Osteoblast (primary cell): ENCODE results near the gene SEMA7A. TPM values are rescaled to one million over a fixed set of nuclear protein-coding genes. Genes with fewer than 3 reads are reported as not detected.

ENCODE experiments used
- DNase-seq: peaks from one replicate; pipeline ENCODE4 v3.0.0; 2011; ENCODE audit warnings: low spot score, mixed read lengths; ENCODE audit not compliant: insufficient read length; ENCODE audit errors: missing footprints
- H2AFZ ChIP-seq: 2 replicates; pipeline ENCODE4 v1.6.0; 2011; ENCODE audit warnings: mild to moderate bottlenecking, low read length
- H3K27ac ChIP-seq: 2 replicates; pipeline ENCODE4 v1.5.1; 2011; ENCODE audit warnings: mild to moderate bottlenecking, low read depth, low read length, moderate library complexity
- H3K27me3 ChIP-seq: 2 replicates; pipeline ENCODE4 v1.6.0; 2012; ENCODE audit warnings: mild to moderate bottlenecking, control low read depth, inconsistent platforms, low read length, moderate library complexity; ENCODE audit not compliant: insufficient read depth
- H3K36me3 ChIP-seq: 2 replicates; pipeline ENCODE4 v1.5.1; 2011; ENCODE audit warnings: mild to moderate bottlenecking, low read length, control low read depth, moderate library complexity; ENCODE audit not compliant: insufficient read depth
- H3K4me1 ChIP-seq: 2 replicates; pipeline ENCODE4 v1.5.1; 2011; ENCODE audit warnings: mild to moderate bottlenecking, low read length, control low read depth, moderate library complexity; ENCODE audit not compliant: insufficient read depth
- H3K4me2 ChIP-seq: 2 replicates; pipeline ENCODE4 v1.6.0; 2011; ENCODE audit warnings: mild to moderate bottlenecking, low read length; ENCODE audit not compliant: insufficient read depth
- H3K4me3 ChIP-seq: fragments of 200-600 bp; sonication (generic); 3 replicates; pipeline ENCODE4 v1.5.1; 2012; ENCODE audit warnings: mild to moderate bottlenecking, low read length, inconsistent platforms; ENCODE audit not compliant: insufficient read depth
- H3K79me2 ChIP-seq: 2 replicates; pipeline ENCODE4 v1.6.0; 2012; ENCODE audit warnings: mild to moderate bottlenecking, low read length, control low read depth, inconsistent platforms; ENCODE audit not compliant: insufficient read depth
- H3K9me3 ChIP-seq: 2 replicates; pipeline ENCODE4 v1.5.1; 2011; ENCODE audit warnings: low read depth, low read length, control low read depth
- H4K20me1 ChIP-seq: 2 replicates; pipeline ENCODE4 v1.6.0; 2012; ENCODE audit warnings: mild to moderate bottlenecking, low read length, control low read depth; ENCODE audit not compliant: insufficient read depth
- CTCF ChIP-seq: IDR thresholded peaks from 2 replicates; pipeline ENCODE4 v1.5.1; 2011; ENCODE audit warnings: mild to moderate bottlenecking, low read depth, low read length, moderate library complexity; ENCODE audit errors: extremely low read depth
- total RNA-seq: library from RNA; depleted of rRNA; stranded (reverse); fragments of >200 nt; gene quantifications from 2 replicates; pipeline ENCODE4 v1.2.3, GENCODE V29; 2012

SEMA7A gene
- total RNA-seq, 1 donor = 30.4 TPM

DNA sequence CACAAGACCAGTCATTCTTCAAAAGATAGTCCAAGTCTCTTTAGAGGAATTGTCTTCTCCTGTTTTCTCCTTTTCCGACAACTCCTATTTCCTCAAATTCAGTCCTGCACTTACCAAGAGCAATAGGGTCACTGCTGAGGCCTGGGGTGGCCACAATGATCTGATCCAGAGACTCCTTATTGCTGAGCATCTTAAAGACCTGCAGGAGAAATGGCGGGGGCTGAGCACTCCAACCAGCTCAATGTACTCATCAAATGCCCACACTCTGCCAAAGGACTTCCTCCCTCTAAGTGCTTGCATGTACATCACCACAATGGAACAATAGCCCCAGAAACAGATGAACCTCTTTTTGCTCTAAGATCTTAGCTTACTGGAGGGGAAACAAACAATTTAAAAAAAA, 17.6 kb upstream of the SEMA7A start:
- H3K27me3 ChIP-seq = no peaks in the 10 kb centered on the region
- no peaks in the 10 kb centered on the region for H3K79me2 ChIP-seq
- H3K36me3 ChIP-seq = peaks cover 52% of the 10 kb centered on the region
- no peak overlapping the region for H3K4me3 ChIP-seq
- H2AFZ ChIP-seq = no peak overlapping the region
- H3K9me3 ChIP-seq = no peaks in the 10 kb centered on the region
- DNase-seq = no peak
- H4K20me1 ChIP-seq = no peaks in the 10 kb centered on the region
- peaks cover 9% of the 10 kb centered on the region for H3K4me1 ChIP-seq
- H3K27ac ChIP-seq = no peak overlapping the region
- no peak for TF ChIP-seq CTCF
- no peak overlapping the region for H3K4me2 ChIP-seq

- TF ChIP-seq CTCF = no peak
- Histone ChIP-seq H2AFZ (no peak overlapping the region), H3K4me3 (no peak overlapping the region), H3K9me3 (no peaks in the 10 kb centered on the region), H3K27ac (no peak overlapping the region), H3K4me2 (no peak overlapping the region), H3K36me3 (peaks cover 51% of the 10 kb centered on the region), H3K4me1 (peaks cover 11% of the 10 kb centered on the region), H4K20me1 (no peaks in the 10 kb centered on the region), H3K27me3 (no peaks in the 10 kb centered on the region), H3K79me2 (no peaks in the 10 kb centered on the region)
- DNase-seq = no peak
Measured at GRCh38 chr15:74449643-74450205, 16.0 kb upstream of the SEMA7A start.

GRCh38 chr15:74449095-74449494, 15.3 kb upstream of the SEMA7A start:
- Histone ChIP-seq H3K4me1 (peaks cover 14% of the 10 kb centered on the region), H3K4me3 (no peak overlapping the region), H3K79me2 (no peaks in the 10 kb centered on the region), H3K27me3 (no peaks in the 10 kb centered on the region), H3K9me3 (no peaks in the 10 kb centered on the region), H3K4me2 (no peak overlapping the region), H3K36me3 (peaks cover 51% of the 10 kb centered on the region), H4K20me1 (no peaks in the 10 kb centered on the region), H2AFZ (no peak overlapping the region), H3K27ac (no peak overlapping the region)
- no peak for TF ChIP-seq CTCF
- DNase-seq = no peak

- Histone ChIP-seq H3K9me3 (no peaks in the 10 kb centered on the region), H3K4me1 (peaks cover 23% of the 10 kb centered on the region), H3K4me2 (no peak overlapping the region), H4K20me1 (no peaks in the 10 kb centered on the region), H3K79me2 (no peaks in the 10 kb centered on the region), H3K27ac (no peak overlapping the region), H3K4me3 (no peak overlapping the region), H3K36me3 (peaks cover 38% of the 10 kb centered on the region), H2AFZ (no peak overlapping the region), H3K27me3 (no peaks in the 10 kb centered on the region)
- no peak for TF ChIP-seq CTCF
- DNase-seq = no peak
Measured at GRCh38 chr15:74445816-74446763, 12.3 kb upstream of the SEMA7A start.
